GM15510 (cell line): ENCODE data around the gene GNAI1.

Experiments
- POLR2A ChIP-seq: IDR thresholded peaks from 3 replicates; pipeline ENCODE4 v1.6.1; 2011; ENCODE audit warnings: borderline replicate concordance; ENCODE audit not compliant: insufficient read length; ENCODE audit errors: extremely low read depth

GNAI1 gene

DNA sequence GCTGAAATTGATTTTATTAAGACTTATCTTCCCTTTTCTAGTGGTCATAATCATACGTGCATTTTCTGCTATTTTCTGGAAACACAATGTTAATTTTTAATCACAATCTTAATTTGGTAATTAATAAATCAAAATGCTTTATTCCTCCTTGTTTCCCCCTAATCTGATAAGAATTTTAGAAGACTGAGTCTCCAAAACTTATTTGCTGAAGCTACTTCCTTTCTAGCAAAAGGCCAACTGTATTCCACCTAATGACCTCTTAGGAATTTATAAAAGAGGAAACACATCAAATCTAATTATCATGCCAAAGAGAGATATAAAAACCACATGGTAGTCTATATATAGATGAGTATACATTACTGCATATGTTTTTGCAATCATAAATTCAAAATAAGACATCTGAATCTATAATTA lies 140.6 kb downstream of the GNAI1 start:
- TF ChIP-seq POLR2A: no peak
